ENCODE data around the gene GPRIN1. TPM values are rescaled to one million over a fixed set of nuclear protein-coding genes. Genes with fewer than 3 reads are reported as not detected.

GPRIN1 gene
- total RNA-seq, 1 donor from 2014 or later, result 0.67 TPM

DNA sequence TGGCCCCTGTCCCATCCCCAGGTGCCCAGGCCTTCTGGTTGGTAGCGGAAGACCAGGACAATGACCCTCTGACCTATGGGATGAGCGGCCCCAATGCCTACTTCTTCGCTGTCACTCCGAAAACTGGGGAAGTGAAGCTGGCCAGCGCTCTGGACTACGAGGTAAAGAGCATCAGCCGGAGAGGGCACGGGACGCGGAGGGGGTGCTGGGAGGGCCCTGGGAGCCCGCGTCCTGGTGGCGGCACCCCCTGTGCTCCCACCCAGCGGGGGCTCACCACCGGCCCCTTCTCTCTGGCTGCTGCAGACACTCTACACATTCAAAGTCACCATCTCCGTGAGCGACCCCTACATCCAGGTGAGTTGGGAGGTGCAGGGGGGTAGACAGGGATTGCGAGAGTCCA lies 41.3 kb downstream of the GPRIN1 start:
- DNase-seq (ENCODE audit: low spot score), result no peak
- Mint-ChIP-seq H3K9me3 (peaks cover 3% of the 10 kb centered on the region), H3K4me3 (no peak overlapping the region), H3K27ac (no peak overlapping the region), H3K4me1 (peaks cover 4% of the 10 kb centered on the region), H3K36me3 (no peaks in the 10 kb centered on the region), H3K27me3 (ENCODE audit: insufficient read depth, low read depth) (peaks cover 8% of the 10 kb centered on the region)
- Histone ChIP-seq H3K36me3 (no peaks in the 10 kb centered on the region), H3K27ac (no peak overlapping the region), H3F3A (ENCODE audit: low read depth) (no peaks in the 10 kb centered on the region), H3K4me2 (no peak overlapping the region), H4K20me1 (ENCODE audit: low read depth) (no peaks in the 10 kb centered on the region), H3K27me3 (no peaks in the 10 kb centered on the region), H3K79me2 (ENCODE audit: low read depth) (no peaks in the 10 kb centered on the region), H3K9me3 (ENCODE audit: low read depth) (no peaks in the 10 kb centered on the region), H3K9ac (no peak overlapping the region), H2AFZ (replicated peaks) (no peak overlapping the region), H3K4me1 (no peaks in the 10 kb centered on the region), H3K4me3 (no peak overlapping the region)
- TF ChIP-seq EZH2phosphoT487 (IDR thresholded peaks at IDR 0.05), result no peak
- TF ChIP-seq, protein P1, sequence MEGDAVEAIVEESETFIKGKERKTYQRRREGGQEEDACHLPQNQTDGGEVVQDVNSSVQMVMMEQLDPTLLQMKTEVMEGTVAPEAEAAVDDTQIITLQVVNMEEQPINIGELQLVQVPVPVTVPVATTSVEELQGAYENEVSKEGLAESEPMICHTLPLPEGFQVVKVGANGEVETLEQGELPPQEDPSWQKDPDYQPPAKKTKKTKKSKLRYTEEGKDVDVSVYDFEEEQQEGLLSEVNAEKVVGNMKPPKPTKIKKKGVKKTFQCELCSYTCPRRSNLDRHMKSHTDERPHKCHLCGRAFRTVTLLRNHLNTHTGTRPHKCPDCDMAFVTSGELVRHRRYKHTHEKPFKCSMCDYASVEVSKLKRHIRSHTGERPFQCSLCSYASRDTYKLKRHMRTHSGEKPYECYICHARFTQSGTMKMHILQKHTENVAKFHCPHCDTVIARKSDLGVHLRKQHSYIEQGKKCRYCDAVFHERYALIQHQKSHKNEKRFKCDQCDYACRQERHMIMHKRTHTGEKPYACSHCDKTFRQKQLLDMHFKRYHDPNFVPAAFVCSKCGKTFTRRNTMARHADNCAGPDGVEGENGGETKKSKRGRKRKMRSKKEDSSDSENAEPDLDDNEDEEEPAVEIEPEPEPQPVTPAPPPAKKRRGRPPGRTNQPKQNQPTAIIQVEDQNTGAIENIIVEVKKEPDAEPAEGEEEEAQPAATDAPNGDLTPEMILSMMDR (IDR thresholded peaks at IDR 0.05), result no peak
- TF ChIP-seq EZH2 (IDR thresholded peaks at IDR 0.05), result no peak

GRCh38 chr5:176565760-176566288 lies 44.1 kb downstream of the GPRIN1 start:
- peaks cover 4% of the 10 kb centered on the region for H3K4me1 Mint-ChIP-seq
- H4K20me1 ChIP-seq (ENCODE audit: low read depth), result no peaks in the 10 kb centered on the region
- H3K27me3 ChIP-seq, result no peaks in the 10 kb centered on the region
- H3K27me3 Mint-ChIP-seq (ENCODE audit: insufficient read depth, low read depth), result peaks cover 5% of the 10 kb centered on the region
- no peaks in the 10 kb centered on the region for H3K36me3 Mint-ChIP-seq
- no peak overlapping the region for H3K4me3 ChIP-seq
- no peak overlapping the region for H2AFZ ChIP-seq (replicated peaks)
- H3K27ac ChIP-seq, result no peak overlapping the region
- no peaks in the 10 kb centered on the region for H3K36me3 ChIP-seq
- no peak overlapping the region for H3K9ac ChIP-seq
- no peak overlapping the region for H3K4me3 Mint-ChIP-seq
- no peaks in the 10 kb centered on the region for H3K4me1 ChIP-seq
- no peak for TF ChIP-seq EZH2 (IDR thresholded peaks at IDR 0.05)
- TF ChIP-seq, protein P1 (IDR thresholded peaks at IDR 0.05), result no peak
- TF ChIP-seq EZH2phosphoT487 (IDR thresholded peaks at IDR 0.05), result no peak
- H3K9me3 Mint-ChIP-seq, result peaks cover 3% of the 10 kb centered on the region
- H3K9me3 ChIP-seq (ENCODE audit: low read depth), result no peaks in the 10 kb centered on the region
- H3F3A ChIP-seq (ENCODE audit: low read depth), result no peaks in the 10 kb centered on the region
- DNase-seq (ENCODE audit: low spot score), result no peak
- no peaks in the 10 kb centered on the region for H3K79me2 ChIP-seq (ENCODE audit: low read depth)
- H3K27ac Mint-ChIP-seq, result no peak overlapping the region
- no peak overlapping the region for H3K4me2 ChIP-seq

DNA sequence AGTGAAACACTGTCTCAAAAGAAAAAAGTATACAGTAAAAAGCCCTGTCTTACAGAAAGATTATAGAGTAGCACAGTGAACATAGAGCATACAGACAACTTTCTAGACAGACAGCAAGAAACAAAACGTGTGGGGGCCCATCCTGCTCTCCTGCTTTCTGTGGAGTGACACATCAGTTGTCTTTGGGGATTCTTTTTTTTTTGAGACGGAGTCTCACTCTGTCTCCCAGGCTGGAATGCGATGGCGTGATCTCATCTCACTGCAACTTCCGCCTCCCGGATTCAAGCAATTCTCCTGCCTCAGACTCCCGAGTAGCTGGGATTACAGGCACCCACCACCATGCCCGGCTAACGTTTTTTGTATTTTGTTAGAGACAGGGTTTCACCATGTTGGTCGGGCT lies 46.0 kb downstream of the GPRIN1 start:
- Histone ChIP-seq H3F3A (ENCODE audit: low read depth) (no peaks in the 10 kb centered on the region), H2AFZ (replicated peaks) (no peak overlapping the region), H3K4me2 (no peak overlapping the region), H3K36me3 (no peaks in the 10 kb centered on the region), H3K27me3 (no peaks in the 10 kb centered on the region), H4K20me1 (ENCODE audit: low read depth) (no peaks in the 10 kb centered on the region), H3K79me2 (ENCODE audit: low read depth) (no peaks in the 10 kb centered on the region), H3K9me3 (ENCODE audit: low read depth) (no peaks in the 10 kb centered on the region), H3K4me3 (no peak overlapping the region), H3K27ac (no peak overlapping the region), H3K9ac (no peak overlapping the region), H3K4me1 (no peaks in the 10 kb centered on the region)
- H3K9me3 Mint-ChIP-seq, result peaks cover 3% of the 10 kb centered on the region
- no peaks in the 10 kb centered on the region for H3K36me3 Mint-ChIP-seq
- TF ChIP-seq EZH2 (IDR thresholded peaks at IDR 0.05) (no peak), EZH2phosphoT487 (IDR thresholded peaks at IDR 0.05) (no peak)
- H3K4me1 Mint-ChIP-seq, result peaks cover 4% of the 10 kb centered on the region
- no peak overlapping the region for H3K4me3 Mint-ChIP-seq
- no peak overlapping the region for H3K27ac Mint-ChIP-seq
- peaks cover 3% of the 10 kb centered on the region for H3K27me3 Mint-ChIP-seq (ENCODE audit: insufficient read depth, low read depth)
- DNase-seq (ENCODE audit: low spot score), result no peak

- DNase-seq (ENCODE audit: low spot score), result no peak
- peak overlapping the region; percentile 86 for H3K27ac Mint-ChIP-seq
- H3K4me3 Mint-ChIP-seq, result peak overlapping the region; percentile 2
- Histone ChIP-seq H3K4me3 (no peak overlapping the region), H3F3A (ENCODE audit: low read depth) (no peaks in the 10 kb centered on the region), H3K27me3 (no peaks in the 10 kb centered on the region), H4K20me1 (ENCODE audit: low read depth) (no peaks in the 10 kb centered on the region), H3K27ac (no peak overlapping the region), H3K4me1 (no peaks in the 10 kb centered on the region), H3K79me2 (ENCODE audit: low read depth) (no peaks in the 10 kb centered on the region), H3K36me3 (no peaks in the 10 kb centered on the region), H2AFZ (replicated peaks) (no peak overlapping the region), H3K9me3 (ENCODE audit: low read depth) (no peaks in the 10 kb centered on the region), H3K9ac (no peak overlapping the region), H3K4me2 (no peak overlapping the region)
- H3K27me3 Mint-ChIP-seq (ENCODE audit: insufficient read depth, low read depth), result peaks cover 4% of the 10 kb centered on the region
- peaks cover 3% of the 10 kb centered on the region for H3K9me3 Mint-ChIP-seq
- peaks cover 4% of the 10 kb centered on the region for H3K4me1 Mint-ChIP-seq
- TF ChIP-seq EZH2 (IDR thresholded peaks at IDR 0.05), result no peak
- no peak for TF ChIP-seq EZH2phosphoT487 (IDR thresholded peaks at IDR 0.05)
- TF ChIP-seq, protein P1 (IDR thresholded peaks at IDR 0.05), result no peak
- H3K36me3 Mint-ChIP-seq, result no peaks in the 10 kb centered on the region
Measured at GRCh38 chr5:176562189-176562588, 47.8 kb downstream of the GPRIN1 start.
